ENCODE data around the gene FRMD4A.

The FRMD4A gene

DNA sequence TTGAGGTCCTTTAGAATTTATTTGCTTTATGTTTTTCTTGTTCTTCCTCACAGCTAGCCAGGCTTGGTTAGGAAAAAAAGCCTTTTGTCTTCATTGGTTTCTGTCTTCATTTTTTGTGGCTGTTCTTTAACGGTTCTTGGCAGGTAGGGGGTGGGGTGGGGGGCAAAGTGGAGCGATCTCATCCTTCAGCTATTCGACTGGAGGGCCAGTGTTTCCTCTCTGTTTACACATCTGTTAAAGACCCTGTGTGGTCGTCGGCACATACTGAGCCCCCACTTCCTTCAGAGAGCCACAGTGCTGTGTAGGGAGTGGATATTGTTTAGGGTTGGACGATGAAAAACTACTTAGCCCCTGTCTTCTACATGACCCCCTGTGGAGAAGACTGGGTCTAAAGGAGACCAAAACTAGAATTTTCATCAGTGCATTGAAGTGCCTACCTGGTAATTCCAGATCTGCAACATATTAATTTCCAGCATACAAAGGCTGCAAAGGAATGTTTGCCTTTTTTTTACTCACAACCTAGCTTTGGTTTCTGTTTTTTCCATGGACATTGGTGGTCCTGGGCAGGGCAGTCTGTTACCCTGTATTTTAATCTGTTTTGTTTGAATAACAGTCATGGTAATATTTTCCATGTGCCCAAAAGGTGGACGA lies 714.9 kb downstream of the FRMD4A start:
- DNase-seq = no peak

- no peak for DNase-seq
Measured at GRCh38 chr10:13614530-13615332, 716.0 kb downstream of the FRMD4A start.

GRCh38 chr10:13613519-13613918 lies 717.2 kb downstream of the FRMD4A start:
- no peak for DNase-seq

DNA sequence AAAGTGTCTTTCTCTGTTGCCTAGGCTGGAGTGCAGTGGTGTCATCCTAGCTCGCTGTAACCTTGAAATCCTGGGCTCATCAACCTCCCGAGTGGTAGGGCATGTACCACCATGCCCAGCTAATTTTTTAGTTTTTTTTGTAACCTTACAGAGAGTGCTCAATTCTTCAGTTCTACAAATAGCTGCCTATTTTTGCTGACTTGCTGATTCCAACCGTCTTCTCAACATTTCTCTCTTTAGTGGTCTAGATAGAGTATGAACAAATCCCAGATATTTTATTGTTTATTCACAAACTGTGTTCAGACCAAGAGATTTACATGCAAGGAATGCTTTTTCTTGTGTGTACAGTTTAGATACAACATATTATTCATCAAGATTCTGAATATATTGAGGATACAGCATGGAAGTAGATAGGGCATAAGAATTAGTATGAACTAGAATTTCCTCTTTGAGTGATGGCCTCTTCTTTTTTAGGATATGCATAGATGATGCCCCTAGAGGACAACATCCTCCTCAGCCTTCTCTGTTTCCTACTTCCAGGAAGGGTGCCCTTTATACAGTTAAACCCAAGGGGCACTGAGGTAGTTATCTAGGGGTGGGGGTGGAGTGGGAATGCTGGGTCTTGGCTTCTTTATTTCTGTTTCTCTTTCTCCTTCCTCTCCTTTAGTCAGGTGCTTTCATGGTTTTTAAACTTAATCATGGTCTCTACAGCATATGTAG lies 717.9 kb downstream of the FRMD4A start:
- DNase-seq = no peak

- no peak for DNase-seq
Measured at GRCh38 chr10:13608246-13608853, 722.4 kb downstream of the FRMD4A start.

DNA sequence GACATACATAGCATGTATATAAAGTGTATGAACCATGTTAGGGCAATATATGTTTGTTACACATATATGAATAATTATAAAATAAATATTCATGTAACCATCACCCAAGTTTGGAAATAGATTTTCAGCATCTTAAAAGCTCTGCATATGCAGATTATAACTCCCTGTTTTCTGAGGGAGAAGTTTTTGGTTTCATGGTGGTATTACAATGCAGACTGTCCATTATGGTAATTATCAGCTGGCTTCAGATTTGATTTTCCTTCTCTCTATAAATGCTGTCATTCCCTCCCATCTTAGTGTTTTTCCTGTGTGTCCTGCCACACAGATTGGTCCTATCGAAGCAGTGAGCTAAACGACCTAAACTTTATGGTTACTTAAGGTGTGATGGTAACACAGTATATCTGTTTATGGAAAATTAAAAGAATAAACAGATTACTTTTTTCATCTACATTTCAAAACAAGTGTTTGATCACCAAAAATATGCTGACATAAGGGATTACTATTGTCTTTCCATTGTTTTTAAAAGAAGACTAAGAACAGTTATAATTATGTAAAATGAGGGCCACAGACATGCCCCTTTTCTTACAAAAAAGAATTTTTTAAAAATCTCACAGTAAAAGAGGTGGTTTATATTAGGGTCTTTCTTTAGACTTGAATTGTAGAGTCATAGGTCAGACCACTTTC lies 726.2 kb downstream of the FRMD4A start:
- no peak for DNase-seq

DNA sequence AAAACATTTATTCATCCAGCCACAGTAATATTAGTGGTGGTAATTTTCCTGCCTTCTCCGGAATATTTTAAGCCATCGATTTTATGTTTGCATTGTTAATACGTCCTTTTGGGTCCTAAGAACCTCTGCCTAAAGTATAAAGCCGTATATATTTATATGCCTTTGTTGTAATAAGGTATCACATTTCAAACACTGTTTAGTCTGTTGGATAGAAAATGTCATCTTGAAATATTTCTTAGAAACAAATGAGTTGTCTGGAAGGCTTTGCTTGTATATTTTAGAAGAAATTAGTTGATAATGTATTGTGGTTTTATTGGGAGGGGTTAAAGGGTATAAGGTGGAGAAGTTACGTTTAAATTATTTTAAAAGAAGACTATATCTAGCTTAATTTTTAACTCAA lies 732.8 kb downstream of the FRMD4A start:
- no peak for DNase-seq

DNA sequence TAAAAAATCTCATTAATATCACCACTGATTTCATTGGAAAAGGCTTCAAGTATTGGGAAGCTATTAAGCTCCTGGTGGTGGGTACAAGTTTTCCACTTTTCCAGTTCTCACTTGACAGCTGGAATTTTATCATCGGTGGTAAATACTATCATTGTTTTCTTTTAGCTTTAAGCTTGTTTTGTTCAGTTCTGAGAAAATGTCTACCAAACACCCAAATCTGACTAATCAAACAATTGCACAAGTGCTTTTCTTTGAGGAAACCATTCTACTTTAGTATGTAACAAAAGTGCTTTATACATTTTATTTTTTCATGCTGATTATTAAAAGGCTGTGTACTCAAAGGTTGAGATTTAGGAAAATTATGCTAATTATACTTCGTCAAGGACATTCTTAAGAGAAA lies 736.1 kb downstream of the FRMD4A start:
- no peak for DNase-seq

All from NCI-H2029 treated with DMSO at 0.1 percent for 48 hours (cell line).